WTC11 (cell line): ENCODE measurements around the gene PSENEN.

Experiments used
- ATF2 ChIP-seq: sonication (generic); formaldehyde crosslinking; IDR thresholded peaks from 2 replicates; pipeline ENCODE4 v1.8.1; 2022; ENCODE audit warnings: low read depth, missing genetic modification reagents, borderline replicate concordance
- CREB1 ChIP-seq: sonication (generic); formaldehyde crosslinking; IDR thresholded peaks from 2 replicates; pipeline ENCODE4 v1.8.0; 2023; ENCODE audit warnings: mild to moderate bottlenecking, missing genetic modification reagents
- CTCF ChIP-seq: fragments of 200-600 bp; IDR thresholded peaks from 2 replicates; pipeline ENCODE4 v1.8.0; 2022; ENCODE audit warnings: antibody characterized with exemption
- E2F4 ChIP-seq: sonication (generic); formaldehyde crosslinking; IDR thresholded peaks from 2 replicates; pipeline ENCODE4 v1.8.1; 2022; ENCODE audit warnings: low read depth, mild to moderate bottlenecking, moderate library complexity, missing genetic modification reagents, borderline replicate concordance
- ESRRA ChIP-seq: sonication (generic); formaldehyde crosslinking; IDR thresholded peaks from 2 replicates; pipeline ENCODE4 v1.8.1; 2022; ENCODE audit warnings: mild to moderate bottlenecking, missing genetic modification reagents, borderline replicate concordance
- ETV6 ChIP-seq: sonication (generic); formaldehyde crosslinking; IDR thresholded peaks from 2 replicates; pipeline ENCODE4 v1.8.1; 2022; ENCODE audit warnings: mild to moderate bottlenecking, missing genetic modification reagents
- GTF2I ChIP-seq: fragments of 250-450 bp; sonication (Bioruptor Pico); conservative IDR thresholded peaks from 2 replicates; pipeline ENCODE4 v1.4.0; 2021; ENCODE audit warnings: mild to moderate bottlenecking
- KAT7 ChIP-seq: sonication (generic); formaldehyde crosslinking; IDR thresholded peaks from 2 replicates; pipeline ENCODE4 v1.8.1; 2023; ENCODE audit warnings: missing genetic modification reagents, mild to moderate bottlenecking, borderline replicate concordance
- MAX ChIP-seq: sonication (generic); formaldehyde crosslinking; IDR thresholded peaks from 2 replicates; pipeline ENCODE4 v1.8.0; 2022; ENCODE audit warnings: mild to moderate bottlenecking, missing genetic modification reagents
- NFYB ChIP-seq: sonication (generic); formaldehyde crosslinking; conservative IDR thresholded peaks from 2 replicates; pipeline ENCODE4 v1.8.0; 2022; ENCODE audit warnings: low read depth, missing genetic modification reagents
- NR3C1 ChIP-seq: sonication (generic); formaldehyde crosslinking; conservative IDR thresholded peaks from 2 replicates; pipeline ENCODE4 v1.8.1; 2023; ENCODE audit warnings: low read depth, mild to moderate bottlenecking, missing genetic modification reagents
- ZNF121 ChIP-seq: sonication (generic); formaldehyde crosslinking; IDR thresholded peaks from 2 replicates; pipeline ENCODE4 v1.8.0; 2023; ENCODE audit warnings: missing genetic modification reagents
- ZNF232 ChIP-seq: sonication (generic); formaldehyde crosslinking; IDR thresholded peaks from 2 replicates; pipeline ENCODE4 v1.8.0; 2022; ENCODE audit warnings: mild to moderate bottlenecking, missing genetic modification reagents
- ZNF263 ChIP-seq: sonication (generic); formaldehyde crosslinking; IDR thresholded peaks from 2 replicates; pipeline ENCODE4 v1.8.1; 2022; ENCODE audit warnings: low read depth, mild to moderate bottlenecking, moderate library complexity, missing genetic modification reagents

GRCh38 chr19:35713904-35714495 is 31.5 kb upstream of the PSENEN start:
- TF ChIP-seq MAX (no peak), CTCF (no peak), E2F4 (CRISPR knock-in tag) (no peak), ETV6 (CRISPR knock-in tag) (no peak), NR3C1 (CRISPR knock-in tag) (no peak), NFYB (CRISPR knock-in tag) (no peak), ZNF263 (no peak), GTF2I (CRISPR knock-in tag) (no peak), CREB1 (CRISPR knock-in tag) (no peak), KAT7 (CRISPR knock-in tag) (no peak), ZNF232 (CRISPR knock-in tag) (no peak), ATF2 (CRISPR knock-in tag) (no peak), ESRRA (no peak), ZNF121 (CRISPR knock-in tag) (no peak)
